A549 (cell line): ENCODE results near the gene ANO2.

Source experiments
- CEBPB ChIP-seq, 2 experiments: fragments of >200 bp in 1 of 2; sonication (Bioruptor Twin) in 1 of 2; formaldehyde crosslinking in 1 of 2; IDR thresholded peaks; 2 replicates each; pipeline ENCODE4 v1.6.1; 2012 to 2016
- CHD4 ChIP-seq: fragments of 200-600 bp; sonication (generic); IDR thresholded peaks from 2 replicates; pipeline ENCODE4 v1.6.1; 2016; ENCODE audit warnings: antibody characterized with exemption, mild to moderate bottlenecking, borderline replicate concordance
- PHF8 ChIP-seq: fragments of 200-600 bp; sonication (generic); IDR thresholded peaks from 2 replicates; pipeline ENCODE4 v1.6.1; 2016; ENCODE audit warnings: low read depth, mild to moderate bottlenecking, antibody characterized with exemption, moderate library complexity, borderline replicate concordance
- POLR2A ChIP-seq: IDR thresholded peaks from 2 replicates; pipeline ENCODE4 v1.6.1; 2012; ENCODE audit warnings: mild to moderate bottlenecking, low read length
- REST ChIP-seq: fragments of 200-600 bp; sonication (generic); IDR thresholded peaks from 2 replicates; pipeline ENCODE4 v1.6.1; 2016; ENCODE audit warnings: antibody characterized with exemption, mild to moderate bottlenecking, moderate library complexity
- SMC3 ChIP-seq: fragments of >200 bp; sonication (Bioruptor Twin); formaldehyde crosslinking; IDR thresholded peaks from 3 replicates; pipeline ENCODE4 v1.6.1; 2018; ENCODE audit warnings: inconsistent platforms
- TFCP2L1 ChIP-seq: fragments of 250-450 bp; sonication (Bioruptor Pico); IDR thresholded peaks from 2 replicates; pipeline ENCODE4 v1.5.0; 2021; ENCODE audit warnings: mild to moderate bottlenecking
- TF ChIP-seq, protein P1 (sequence below): IDR thresholded peaks from 2 replicates; pipeline ENCODE4 v1.6.1; 2012
- TF ChIP-seq, protein P2 (sequence below): fragments of >200 bp; sonication (Bioruptor Twin); formaldehyde crosslinking; IDR thresholded peaks from 3 replicates; pipeline ENCODE4 v1.5.1; 2016

- TF ChIP-seq, protein P1, sequence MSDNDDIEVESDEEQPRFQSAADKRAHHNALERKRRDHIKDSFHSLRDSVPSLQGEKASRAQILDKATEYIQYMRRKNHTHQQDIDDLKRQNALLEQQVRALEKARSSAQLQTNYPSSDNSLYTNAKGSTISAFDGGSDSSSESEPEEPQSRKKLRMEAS = no peak
- TF ChIP-seq CEBPB (IDR thresholded peaks at IDR 0.05) = no peak
- TF ChIP-seq, protein P2, sequence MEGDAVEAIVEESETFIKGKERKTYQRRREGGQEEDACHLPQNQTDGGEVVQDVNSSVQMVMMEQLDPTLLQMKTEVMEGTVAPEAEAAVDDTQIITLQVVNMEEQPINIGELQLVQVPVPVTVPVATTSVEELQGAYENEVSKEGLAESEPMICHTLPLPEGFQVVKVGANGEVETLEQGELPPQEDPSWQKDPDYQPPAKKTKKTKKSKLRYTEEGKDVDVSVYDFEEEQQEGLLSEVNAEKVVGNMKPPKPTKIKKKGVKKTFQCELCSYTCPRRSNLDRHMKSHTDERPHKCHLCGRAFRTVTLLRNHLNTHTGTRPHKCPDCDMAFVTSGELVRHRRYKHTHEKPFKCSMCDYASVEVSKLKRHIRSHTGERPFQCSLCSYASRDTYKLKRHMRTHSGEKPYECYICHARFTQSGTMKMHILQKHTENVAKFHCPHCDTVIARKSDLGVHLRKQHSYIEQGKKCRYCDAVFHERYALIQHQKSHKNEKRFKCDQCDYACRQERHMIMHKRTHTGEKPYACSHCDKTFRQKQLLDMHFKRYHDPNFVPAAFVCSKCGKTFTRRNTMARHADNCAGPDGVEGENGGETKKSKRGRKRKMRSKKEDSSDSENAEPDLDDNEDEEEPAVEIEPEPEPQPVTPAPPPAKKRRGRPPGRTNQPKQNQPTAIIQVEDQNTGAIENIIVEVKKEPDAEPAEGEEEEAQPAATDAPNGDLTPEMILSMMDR = no peak
- TF ChIP-seq PHF8 = no peak
- no peak for TF ChIP-seq SMC3
- no peak for TF ChIP-seq CHD4
- no peak for TF ChIP-seq TFCP2L1 (CRISPR knock-in tag)
- no peak for TF ChIP-seq REST
- TF ChIP-seq POLR2A = no peak
These were observed 9.0 kb upstream of the ANO2 start for GRCh38 chr12:5953835-5954586.
